Hepatocyte (in vitro differentiated cells): ENCODE measurements around the gene C1QL3. TPM values are rescaled to one million over a fixed set of nuclear protein-coding genes. Genes with fewer than 3 reads are reported as not detected.

Source experiments
- DNase-seq: peaks from one replicate; pipeline ENCODE4 v3.0.0-alpha.2; 2016; ENCODE audit warnings: low spot score
- H2AFZ ChIP-seq: fragments of 200-600 bp; sonication (generic); 2 replicates; pipeline ENCODE4 v1.6.0; 2016; ENCODE audit warnings: antibody characterized with exemption, mild to moderate bottlenecking
- H3K27ac ChIP-seq: fragments of 200-600 bp; sonication (generic); 2 replicates; pipeline ENCODE4 v1.5.1; 2016; ENCODE audit warnings: mild to moderate bottlenecking
- H3K27me3 ChIP-seq: fragments of 200-600 bp; sonication (generic); 2 replicates; pipeline ENCODE4 v1.6.1; 2016
- H3K36me3 ChIP-seq: fragments of 200-600 bp; sonication (generic); replicated peaks from 2 replicates; pipeline ENCODE4 v1.5.1; 2016; ENCODE audit warnings: low read depth; ENCODE audit not compliant: insufficient read depth
- H3K4me1 ChIP-seq: fragments of 200-600 bp; sonication (generic); 2 replicates; pipeline ENCODE4 v1.5.1; 2016; ENCODE audit warnings: mild to moderate bottlenecking, moderate library complexity; ENCODE audit not compliant: insufficient read depth
- H3K4me2 ChIP-seq: fragments of 200-600 bp; sonication (generic); 2 replicates; pipeline ENCODE4 v1.6.0; 2016
- H3K4me3 ChIP-seq: fragments of 200-600 bp; sonication (generic); 2 replicates; pipeline ENCODE4 v1.5.1; 2016; ENCODE audit warnings: mild to moderate bottlenecking
- H3K79me2 ChIP-seq: fragments of 200-600 bp; sonication (generic); 2 replicates; pipeline ENCODE4 v1.6.0; 2017; ENCODE audit warnings: mild to moderate bottlenecking
- H3K9me2 ChIP-seq: fragments of 200-600 bp; sonication (generic); replicated peaks from 2 replicates; pipeline ENCODE4 v1.6.0; 2017; ENCODE audit warnings: mild to moderate bottlenecking; ENCODE audit not compliant: insufficient read depth
- H3K9me3 ChIP-seq: fragments of 200-600 bp; sonication (generic); 2 replicates; pipeline ENCODE4 v1.5.1; 2016; ENCODE audit warnings: low read depth, mild to moderate bottlenecking
- H4K20me1 ChIP-seq: fragments of 200-600 bp; sonication (generic); 2 replicates; pipeline ENCODE4 v1.6.0; 2016; ENCODE audit warnings: mild to moderate bottlenecking; ENCODE audit not compliant: insufficient read depth, poor library complexity, severe bottlenecking
- CTCF ChIP-seq: fragments of 200-600 bp; sonication (generic); IDR thresholded peaks from 2 replicates; pipeline ENCODE4 v1.5.1; 2016; ENCODE audit warnings: antibody characterized with exemption, mild to moderate bottlenecking; ENCODE audit not compliant: poor library complexity
- EZH2 ChIP-seq: fragments of 200-600 bp; sonication (generic); IDR thresholded peaks from 2 replicates; pipeline ENCODE4 v1.6.1; 2016; ENCODE audit warnings: antibody characterized with exemption, mild to moderate bottlenecking, borderline replicate concordance
- EZH2phosphoT487 ChIP-seq: fragments of 200-600 bp; sonication (generic); IDR thresholded peaks from one replicate; pipeline ENCODE4 v1.6.1; 2018; ENCODE audit warnings: antibody characterized with exemption, mild to moderate bottlenecking, low read depth, moderate library complexity; ENCODE audit not compliant: unreplicated experiment, severe bottlenecking
- WGBS: methylation state at CpG from one replicate; pipeline ENCODE4 v1.1.6; 2016; ENCODE audit warnings: low lambda C conversion rate; ENCODE audit errors: missing lambda C conversion rate; 5-methylcytosine and 5-hydroxymethylcytosine counted together
- polyA plus RNA-seq: library from polyadenylated mRNA; unstranded; fragments of >200 nt; fragmentation: Nextera tagmentation; extraction: Ambion mirVana; gene quantifications from 2 replicates; pipeline ENCODE4 v1.2.1, GENCODE V29; 2016
- total RNA-seq: library from RNA; depleted of rRNA; stranded (reverse); fragments of >200 nt; gene quantifications from 2 replicates; pipeline ENCODE4 v1.2.3, GENCODE V29; 2014

The C1QL3 gene
- total and polyA plus RNA-seq, 2 experiments from 2014 or later: 0.53 to 0.82 TPM

- H3K36me3 ChIP-seq: no peaks in the 10 kb centered on the region
- H3K9me2 ChIP-seq: no peaks in the 10 kb centered on the region
- H4K20me1 ChIP-seq: no peaks in the 10 kb centered on the region
- peak overlapping the region; percentile 99 for H3K4me2 ChIP-seq
- peaks cover 79% of the 10 kb centered on the region for H3K27me3 ChIP-seq
- H2AFZ ChIP-seq: no peak overlapping the region
- no peak overlapping the region for H3K27ac ChIP-seq
- 3% methylated on average over 79 of the region's 104 CpGs for WGBS
- no peaks in the 10 kb centered on the region for H3K9me3 ChIP-seq
- TF ChIP-seq EZH2 (peak; percentile 83), EZH2phosphoT487 (no peak)
- DNase-seq: peak; percentile 8
- H3K4me1 ChIP-seq: peaks cover 12% of the 10 kb centered on the region
- peak overlapping the region; percentile 83 for H3K4me3 ChIP-seq
- H3K79me2 ChIP-seq: no peaks in the 10 kb centered on the region
Observed at GRCh38 chr10:16519908-16520861, 1.5 kb downstream of the C1QL3 start.

DNA sequence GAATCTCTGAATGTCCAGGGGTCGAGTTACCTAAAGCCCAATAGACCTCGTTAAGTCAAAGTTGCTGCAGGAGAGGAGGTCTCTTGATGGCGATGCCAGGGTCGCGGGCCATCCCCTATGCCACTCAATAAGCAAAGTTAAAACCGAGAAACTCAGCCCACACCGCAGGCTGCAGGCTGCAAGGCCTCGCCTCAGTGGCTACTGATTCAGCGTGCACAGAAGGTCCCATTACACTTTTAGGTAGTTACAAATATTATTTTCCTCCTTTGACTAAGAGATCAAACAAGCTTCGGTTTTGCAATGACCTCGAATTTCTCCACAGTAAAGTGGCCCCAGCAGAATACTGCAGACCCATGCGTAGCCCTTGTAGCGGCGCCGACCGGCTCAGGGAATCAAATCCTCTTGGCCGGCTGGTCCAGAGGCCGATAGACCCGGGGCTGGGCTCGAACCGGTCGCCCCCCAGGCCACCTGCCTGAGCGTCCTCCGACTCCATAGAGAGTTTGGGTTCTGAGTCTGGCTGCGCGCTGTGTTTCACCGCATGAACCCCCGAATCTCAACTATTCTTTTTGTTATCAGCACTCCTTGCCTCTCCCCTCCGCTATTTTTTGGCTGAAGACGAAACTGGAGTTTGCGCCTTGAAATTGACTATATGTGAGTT, 2.3 kb downstream of the C1QL3 start:
- no peaks in the 10 kb centered on the region for H3K79me2 ChIP-seq
- H2AFZ ChIP-seq: no peak overlapping the region
- WGBS: 32% methylated on average over 31 of the region's 31 CpGs
- peak overlapping the region; percentile 99 for H3K4me2 ChIP-seq
- TF ChIP-seq EZH2phosphoT487: no peak
- no peak for TF ChIP-seq CTCF
- TF ChIP-seq EZH2: peak; percentile 59
- no peak for DNase-seq
- no peaks in the 10 kb centered on the region for H3K9me2 ChIP-seq
- H3K27me3 ChIP-seq: peaks cover 71% of the 10 kb centered on the region
- H4K20me1 ChIP-seq: no peaks in the 10 kb centered on the region
- no peak overlapping the region for H3K4me3 ChIP-seq
- H3K4me1 ChIP-seq: peaks cover 12% of the 10 kb centered on the region
- no peaks in the 10 kb centered on the region for H3K9me3 ChIP-seq
- no peak overlapping the region for H3K27ac ChIP-seq
- H3K36me3 ChIP-seq: no peaks in the 10 kb centered on the region

DNA sequence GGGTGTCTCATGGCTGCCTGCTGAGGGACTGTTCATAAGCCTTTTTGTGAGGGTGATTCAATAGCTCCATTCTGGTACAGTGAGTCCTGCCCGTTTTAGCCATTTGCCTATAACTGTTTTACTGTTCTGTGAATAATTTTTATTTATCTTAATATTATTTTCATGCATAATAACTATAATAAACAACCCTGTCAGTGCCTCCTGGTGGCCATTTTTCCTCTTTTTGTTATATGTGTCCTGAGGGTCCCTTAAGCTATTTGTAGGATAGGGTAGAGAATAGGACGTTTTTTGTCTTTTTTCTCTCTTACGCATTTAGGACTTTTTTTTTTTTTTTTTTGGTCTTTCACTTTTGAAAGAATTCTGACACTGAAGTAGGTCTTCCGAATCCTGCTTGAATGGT, 2.9 kb downstream of the C1QL3 start:
- Histone ChIP-seq H3K4me3 (no peak overlapping the region), H3K36me3 (no peaks in the 10 kb centered on the region), H2AFZ (no peak overlapping the region), H3K9me3 (no peaks in the 10 kb centered on the region), H3K9me2 (no peaks in the 10 kb centered on the region), H3K4me2 (no peak overlapping the region), H4K20me1 (no peaks in the 10 kb centered on the region), H3K27me3 (peaks cover 66% of the 10 kb centered on the region), H3K79me2 (no peaks in the 10 kb centered on the region), H3K4me1 (peaks cover 12% of the 10 kb centered on the region), H3K27ac (no peak overlapping the region)
- WGBS: 70% methylated on average over 4 of the region's 4 CpGs
- DNase-seq: no peak
- TF ChIP-seq CTCF (peak; percentile 29), EZH2phosphoT487 (no peak)

DNA sequence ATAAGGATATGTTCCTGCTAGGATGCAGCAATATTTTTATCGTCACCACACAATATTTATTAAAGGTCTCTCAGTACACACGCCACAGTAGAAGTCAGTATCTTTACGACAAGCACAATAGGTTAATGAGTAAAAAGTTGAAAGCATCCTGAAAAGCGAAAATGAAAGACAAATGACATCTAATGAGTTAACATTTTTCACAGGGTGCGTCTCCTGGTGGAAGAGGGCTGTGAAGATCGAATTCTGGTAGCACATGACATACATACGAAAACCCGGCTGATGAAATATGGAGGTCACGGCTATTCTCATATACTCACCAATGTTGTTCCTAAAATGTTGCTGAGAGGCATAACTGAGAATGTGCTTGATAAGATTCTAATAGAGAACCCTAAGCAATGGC, 10.8 kb downstream of the C1QL3 start:
- Histone ChIP-seq H3K27me3 (no peaks in the 10 kb centered on the region), H3K4me3 (no peak overlapping the region), H3K79me2 (no peaks in the 10 kb centered on the region), H4K20me1 (no peaks in the 10 kb centered on the region), H3K4me2 (no peak overlapping the region), H2AFZ (no peak overlapping the region), H3K9me3 (no peaks in the 10 kb centered on the region), H3K36me3 (no peaks in the 10 kb centered on the region), H3K9me2 (no peaks in the 10 kb centered on the region), H3K4me1 (no peaks in the 10 kb centered on the region), H3K27ac (no peak overlapping the region)
- 92% methylated on average over 9 of the region's 9 CpGs for WGBS
- DNase-seq: no peak
- TF ChIP-seq CTCF: no peak
- TF ChIP-seq EZH2: no peak
- TF ChIP-seq EZH2phosphoT487: no peak
